ENCODE measurements around the gene TFR2.

GRCh38 chr7:100655908-100656674 is 14.7 kb upstream of the TFR2 start, which contains the start of gene ACTL6B:
- TF ChIP-seq CTCF (IDR thresholded peaks at IDR 0.05; ENCODE audit: low read length) (no peak), EZH2 (IDR thresholded peaks at IDR 0.05; ENCODE audit: borderline replicate concordance, low read length) (no peak)

Measured in OCI-LY1 (cell line).